ENCODE results near the gene FLNB. TPM values are rescaled to one million over a fixed set of nuclear protein-coding genes. Genes with fewer than 3 reads are reported as not detected.

The FLNB gene
- total and polyA plus RNA-seq, 8 donors: 85.2 to 152 (median 102) TPM

DNA sequence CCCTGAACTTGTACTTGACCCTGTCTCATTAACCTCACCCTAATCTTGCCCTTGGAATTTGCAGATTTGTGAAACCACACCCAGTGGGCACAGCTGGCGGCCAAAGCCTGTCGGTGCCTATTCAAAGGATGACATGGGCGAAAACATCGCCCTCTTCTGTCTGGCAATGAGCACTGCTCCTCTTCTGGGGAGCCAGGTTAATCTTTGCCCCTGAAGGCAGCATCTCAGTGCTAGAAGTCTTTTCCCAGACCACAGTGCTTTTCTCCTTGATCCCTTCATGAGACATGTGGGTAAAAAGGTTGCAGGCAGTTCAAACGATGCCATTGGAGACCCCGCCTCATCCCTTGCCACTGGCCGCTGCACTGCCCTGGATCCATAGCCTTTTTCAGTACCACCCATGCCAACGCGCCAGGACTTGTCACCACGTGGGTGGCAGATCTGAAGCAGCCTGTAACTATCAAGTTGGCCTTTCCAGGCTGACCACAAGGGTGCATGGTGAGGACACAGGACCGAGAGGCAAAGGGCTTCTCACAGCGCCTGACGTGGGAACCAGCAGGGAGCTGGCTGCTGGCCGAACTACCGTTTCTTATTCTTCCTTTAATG lies 209.1 kb downstream of the FLNB start:
- ATAC-seq: peak; percentile 91 to 97 (median 97)
- no peak for FAIRE-seq
- H3K27ac ChIP-seq: peak overlapping the region in 1 of 4 donors; percentile 29
- no peaks in the 10 kb centered on the region for H3K36me3 ChIP-seq
- intact Hi-C loops (cut with DNase I): no loop called here
- no peaks in the 10 kb centered on the region for H3K27me3 ChIP-seq
- DNase-seq: peak; percentile 59 to 77 (median 68)
- H3K9me3 ChIP-seq: no peaks in the 10 kb centered on the region
- TF ChIP-seq, protein P1, sequence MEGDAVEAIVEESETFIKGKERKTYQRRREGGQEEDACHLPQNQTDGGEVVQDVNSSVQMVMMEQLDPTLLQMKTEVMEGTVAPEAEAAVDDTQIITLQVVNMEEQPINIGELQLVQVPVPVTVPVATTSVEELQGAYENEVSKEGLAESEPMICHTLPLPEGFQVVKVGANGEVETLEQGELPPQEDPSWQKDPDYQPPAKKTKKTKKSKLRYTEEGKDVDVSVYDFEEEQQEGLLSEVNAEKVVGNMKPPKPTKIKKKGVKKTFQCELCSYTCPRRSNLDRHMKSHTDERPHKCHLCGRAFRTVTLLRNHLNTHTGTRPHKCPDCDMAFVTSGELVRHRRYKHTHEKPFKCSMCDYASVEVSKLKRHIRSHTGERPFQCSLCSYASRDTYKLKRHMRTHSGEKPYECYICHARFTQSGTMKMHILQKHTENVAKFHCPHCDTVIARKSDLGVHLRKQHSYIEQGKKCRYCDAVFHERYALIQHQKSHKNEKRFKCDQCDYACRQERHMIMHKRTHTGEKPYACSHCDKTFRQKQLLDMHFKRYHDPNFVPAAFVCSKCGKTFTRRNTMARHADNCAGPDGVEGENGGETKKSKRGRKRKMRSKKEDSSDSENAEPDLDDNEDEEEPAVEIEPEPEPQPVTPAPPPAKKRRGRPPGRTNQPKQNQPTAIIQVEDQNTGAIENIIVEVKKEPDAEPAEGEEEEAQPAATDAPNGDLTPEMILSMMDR (IDR thresholded peaks at IDR 0.05): peak; percentile 58 to 80 (median 68)
- peaks cover 0 to 8% (median 0%) of the 10 kb centered on the region in 3 donors for H3K4me1 ChIP-seq
- WGBS, 2 donors: 5 to 16% methylated on average over 15 of the region's 15 CpGs
- no peak overlapping the region for H3K4me3 ChIP-seq

DNA sequence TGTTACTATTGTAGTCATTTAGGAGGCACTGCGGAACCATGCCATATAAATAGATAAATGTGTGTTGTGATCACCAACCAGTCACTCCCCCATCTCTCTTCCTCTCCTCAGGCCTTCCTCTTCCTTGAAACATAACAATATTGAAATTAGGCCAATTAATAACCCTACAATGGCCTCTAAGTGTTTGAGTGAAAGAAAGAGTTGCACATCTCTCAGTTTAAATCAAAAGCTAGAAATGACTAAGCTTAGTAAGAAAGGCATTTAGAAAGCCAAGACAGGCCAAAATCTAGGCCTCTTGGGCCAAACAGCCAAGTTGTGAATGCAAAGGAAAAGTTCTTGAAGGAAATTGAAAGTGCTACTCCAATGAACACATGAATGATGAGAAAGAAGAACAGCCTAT lies 210.7 kb downstream of the FLNB start:
- FAIRE-seq (no peak), DNase-seq (no peak), ATAC-seq (no peak)
- Histone ChIP-seq H3K27me3 (no peaks in the 10 kb centered on the region), H3K9me3 (no peaks in the 10 kb centered on the region), H3K36me3 (no peaks in the 10 kb centered on the region), H3K4me3 (no peak overlapping the region), H3K27ac (no peak overlapping the region), H3K4me1 (peaks cover 0 to 8% (median 0%) of the 10 kb centered on the region in 3 donors)
- TF ChIP-seq, protein P1 (IDR thresholded peaks at IDR 0.05): no peak
- intact Hi-C loops (cut with DNase I): no loop called here
- 89 to 92% methylated on average over 1 of the region's 1 CpG for WGBS, 2 donors

Other genes starting within 250 kb of the FLNB start
- under 1 TPM in 4 of 6 donors, not detected in 2; 0.20 to 0.37 (median 0.28) TPM for gene DNASE1L3, start 202.6 kb downstream of the FLNB start, total RNA-seq
- under 1 TPM; 0.38 to 0.49 TPM for gene DNASE1L3, start 202.6 kb downstream of the FLNB start, polyA plus RNA-seq
- gene ABHD6, start 229.4 kb downstream of the FLNB start, total RNA-seq: 1 to 10 TPM in 4 of 6 donors, under 1 TPM in 2; 0.69 to 4.6 (median 2.0) TPM
- gene ABHD6, start 229.4 kb downstream of the FLNB start, polyA plus RNA-seq: 1 to 10 TPM; 2.1 to 5.5 TPM

Data from pancreas (tissue), 10 donors.